HS-27A (cell line): ENCODE measurements around the gene TCN1.
"Not testable (repeated sequence)": the region's sequence is repeated elsewhere in the genome, so short reads cannot be mapped to it uniquely, and the experiment has no call there.

Source experiments
- DNase-seq: peaks from one replicate; pipeline ENCODE4 v3.0.0-alpha.2; 2012; ENCODE audit warnings: low read depth, missing footprints

TCN1 gene, protein sequence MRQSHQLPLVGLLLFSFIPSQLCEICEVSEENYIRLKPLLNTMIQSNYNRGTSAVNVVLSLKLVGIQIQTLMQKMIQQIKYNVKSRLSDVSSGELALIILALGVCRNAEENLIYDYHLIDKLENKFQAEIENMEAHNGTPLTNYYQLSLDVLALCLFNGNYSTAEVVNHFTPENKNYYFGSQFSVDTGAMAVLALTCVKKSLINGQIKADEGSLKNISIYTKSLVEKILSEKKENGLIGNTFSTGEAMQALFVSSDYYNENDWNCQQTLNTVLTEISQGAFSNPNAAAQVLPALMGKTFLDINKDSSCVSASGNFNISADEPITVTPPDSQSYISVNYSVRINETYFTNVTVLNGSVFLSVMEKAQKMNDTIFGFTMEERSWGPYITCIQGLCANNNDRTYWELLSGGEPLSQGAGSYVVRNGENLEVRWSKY

GRCh38 chr11:59866397-59866796 is at the start of gene TCN1:
TCN1 (minus strand) TSS chr11:59866487; CDS start chr11:59866470, 17 bp downstream.
- no peak for DNase-seq

DNA sequence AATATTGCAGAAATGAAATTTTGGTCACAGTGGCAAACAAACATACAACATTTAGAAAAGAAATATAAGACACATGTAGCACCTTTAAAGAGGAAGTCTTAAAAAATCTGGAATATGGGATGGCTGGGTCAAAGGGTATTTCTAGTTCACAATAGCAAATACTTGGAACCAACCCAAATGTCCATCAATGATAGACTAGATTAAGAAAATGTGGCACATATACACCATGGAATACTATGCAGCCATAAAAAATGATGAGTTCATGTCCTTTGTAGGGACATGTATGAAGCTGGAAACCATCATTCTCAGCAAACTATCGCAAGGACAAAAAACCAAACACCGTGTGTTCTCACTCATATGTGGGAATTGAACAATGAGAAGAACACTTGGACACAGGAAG is 37.3 kb upstream of the TCN1 start:
- DNase-seq = not testable (repeated sequence)

DNA sequence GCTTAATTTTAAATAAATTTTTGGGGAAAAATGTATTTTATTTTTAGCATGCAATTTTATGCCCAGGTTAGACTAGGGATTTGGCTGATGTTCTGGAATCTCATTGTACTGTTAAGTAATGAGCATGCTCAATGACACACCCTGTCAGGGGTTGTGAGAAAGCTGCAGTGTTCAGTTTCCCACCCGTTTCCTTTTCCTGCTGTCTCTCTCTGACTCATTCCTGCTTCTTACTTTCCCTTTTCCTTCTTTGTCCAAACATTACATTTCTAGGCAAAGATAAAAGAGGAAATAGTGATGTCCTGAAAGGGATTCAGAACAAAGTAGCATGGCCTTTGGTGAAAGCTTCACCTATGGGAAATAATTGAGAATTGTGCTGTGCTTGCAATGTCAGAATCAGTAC is 35.0 kb upstream of the TCN1 start:
- no peak for DNase-seq

GRCh38 chr11:59900366-59901126 is 34.3 kb upstream of the TCN1 start:
- DNase-seq = no peak

DNA sequence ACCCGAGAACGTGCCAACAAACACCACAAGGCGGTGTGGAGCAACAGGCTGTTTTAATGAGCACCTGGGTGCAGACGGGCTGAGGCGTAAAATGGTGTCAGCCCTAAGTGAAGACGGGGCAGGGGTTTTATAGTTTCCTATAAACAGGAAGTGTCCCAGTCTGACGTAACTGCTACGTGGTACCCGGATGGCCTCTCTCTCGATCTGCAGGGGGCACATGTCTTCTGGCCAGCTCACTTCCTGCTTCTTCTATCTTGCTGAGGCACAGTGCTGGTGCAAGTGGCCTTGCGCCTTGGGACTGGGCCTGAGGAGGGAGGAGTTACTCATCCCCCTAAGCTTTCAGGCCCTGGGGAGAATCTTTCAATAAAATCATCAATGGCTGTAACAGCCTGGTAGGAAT is 33.2 kb upstream of the TCN1 start:
- DNase-seq = no peak

- DNase-seq = no peak
Observed at GRCh38 chr11:59898650-59899049, 32.4 kb upstream of the TCN1 start.

DNA sequence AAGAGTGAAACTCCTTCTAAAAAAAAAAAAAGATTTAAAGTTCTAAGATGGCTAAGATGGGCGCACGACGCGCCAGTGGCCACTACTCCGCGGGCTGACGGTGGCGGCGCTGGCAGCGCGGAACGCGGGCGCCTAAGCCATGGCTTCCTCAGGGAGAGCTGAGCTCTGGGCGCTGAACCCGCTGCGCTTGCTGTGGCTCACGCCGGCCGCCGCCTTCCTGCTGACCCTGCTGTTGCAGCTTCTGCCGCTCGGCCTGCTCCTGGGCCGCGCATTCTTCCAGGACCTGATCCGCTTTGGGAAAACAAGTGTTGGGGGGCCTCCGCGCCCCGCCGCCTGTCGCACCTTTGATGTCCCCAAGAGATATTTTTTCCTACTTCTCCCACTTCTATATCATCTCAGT is 31.8 kb upstream of the TCN1 start:
- DNase-seq = no peak

GRCh38 chr11:59894616-59895015 is 28.3 kb upstream of the TCN1 start:
- no peak for DNase-seq

GRCh38 chr11:59891781-59892181 is 25.5 kb upstream of the TCN1 start:
- no peak for DNase-seq

GRCh38 chr11:59887156-59887555 is 20.9 kb upstream of the TCN1 start:
- not testable (repeated sequence) for DNase-seq

DNA sequence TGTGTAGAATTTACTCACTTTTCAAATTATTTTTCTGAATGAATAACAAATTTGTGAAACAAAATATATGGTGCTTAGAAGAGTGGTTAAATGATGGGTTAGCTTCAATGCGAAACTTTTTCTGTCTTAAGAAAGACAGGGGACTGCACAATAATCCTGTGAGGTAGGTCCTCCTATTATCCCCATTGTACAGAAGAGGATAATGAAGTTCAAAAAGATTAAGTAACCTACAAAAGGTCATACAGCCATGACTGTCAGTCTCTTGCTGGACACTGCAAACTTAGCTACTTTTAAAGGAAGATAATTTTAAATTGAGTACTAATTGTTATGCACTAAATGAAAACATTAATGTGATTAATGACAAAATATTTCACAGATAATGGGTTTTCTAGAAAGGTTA is 17.3 kb upstream of the TCN1 start:
- DNase-seq = no peak

DNA sequence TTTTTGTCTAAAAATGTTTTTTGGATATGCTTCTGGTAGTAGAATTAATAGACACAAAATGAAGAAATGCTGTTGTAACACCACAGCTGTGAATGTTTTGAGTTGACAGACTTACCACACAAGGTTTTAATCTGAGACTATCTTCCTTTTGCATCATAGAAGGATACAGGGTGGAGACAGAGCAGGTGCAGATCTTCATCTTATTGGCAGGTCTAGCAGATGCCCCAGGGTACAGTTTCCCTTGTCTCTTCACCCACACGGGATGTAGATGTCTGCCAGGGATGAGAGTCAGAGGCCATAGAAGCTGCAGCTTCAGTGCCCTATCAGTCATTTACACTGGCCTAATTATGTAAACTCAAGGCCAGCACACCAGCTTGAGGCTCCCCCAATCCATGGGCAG is 13.3 kb upstream of the TCN1 start:
- no peak for DNase-seq

GRCh38 chr11:59878575-59878974 is 12.3 kb upstream of the TCN1 start, which contains the start of gene OOSP3:
OOSP3 (plus strand) TSS chr11:59878782; CDS start chr11:59878809, 27 bp downstream.
- no peak for DNase-seq

- no peak for DNase-seq
Observed at GRCh38 chr11:59877784-59878183, 11.5 kb upstream of the TCN1 start.

GRCh38 chr11:59877325-59877724 is 11.0 kb upstream of the TCN1 start:
- DNase-seq = no peak

DNA sequence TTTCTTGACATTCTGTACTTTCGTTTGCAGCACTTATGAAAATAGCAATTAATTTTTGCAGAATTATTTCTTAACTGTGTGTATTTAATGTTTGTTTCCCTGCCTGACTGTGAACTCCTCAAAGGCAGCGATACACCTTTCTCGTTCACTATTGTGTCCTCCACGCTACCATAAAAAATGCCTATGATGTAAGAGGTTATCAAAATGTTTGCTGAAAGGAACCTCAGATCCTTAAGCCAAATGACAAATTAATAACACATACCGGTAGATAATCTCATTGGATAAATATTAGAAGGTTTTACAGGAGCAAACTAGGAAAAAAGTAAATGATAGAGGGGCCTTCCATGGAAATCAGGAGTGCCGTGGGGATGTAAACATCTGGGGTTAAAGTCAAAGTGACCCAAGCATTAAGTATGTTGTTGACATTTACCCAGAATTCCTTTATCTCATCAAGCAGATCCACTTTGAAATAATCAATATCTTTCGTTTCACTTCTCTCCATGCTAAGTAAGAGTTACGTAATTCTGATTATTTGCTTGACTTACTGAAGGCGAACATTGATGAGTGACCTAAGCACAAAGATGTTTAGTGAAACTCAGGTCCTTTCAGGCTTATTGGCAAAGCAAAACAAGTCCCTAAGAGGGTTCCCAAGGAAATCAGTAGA is 9.7 kb upstream of the TCN1 start:
- DNase-seq = no peak

DNA sequence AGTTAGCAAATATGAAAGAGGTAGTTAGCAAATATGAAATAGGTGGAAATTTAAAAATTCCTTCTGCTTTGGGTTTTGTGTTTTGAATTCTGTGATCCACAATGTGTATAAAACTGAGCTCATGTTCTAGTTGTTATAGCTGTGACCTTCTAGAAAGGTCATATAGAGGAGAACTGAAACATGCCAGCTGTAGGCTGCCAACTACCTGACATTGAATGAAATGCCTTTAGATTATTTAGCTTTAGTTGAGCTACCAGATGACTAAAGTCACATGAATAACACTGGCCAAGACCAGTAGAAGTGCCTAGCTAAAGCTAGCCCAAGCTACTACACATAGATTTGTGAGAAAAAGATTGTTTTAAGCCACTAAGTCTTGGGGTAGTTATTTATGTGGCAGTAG is 5.8 kb upstream of the TCN1 start:
- DNase-seq = no peak

- DNase-seq = no peak
Observed at GRCh38 chr11:59867946-59868345, 1.7 kb upstream of the TCN1 start.

GRCh38 chr11:59866836-59867235 is 549 bp upstream of the TCN1 start:
- DNase-seq = no peak

GRCh38 chr11:59865031-59865430 is 1.3 kb downstream of the TCN1 start:
- DNase-seq = no peak

DNA sequence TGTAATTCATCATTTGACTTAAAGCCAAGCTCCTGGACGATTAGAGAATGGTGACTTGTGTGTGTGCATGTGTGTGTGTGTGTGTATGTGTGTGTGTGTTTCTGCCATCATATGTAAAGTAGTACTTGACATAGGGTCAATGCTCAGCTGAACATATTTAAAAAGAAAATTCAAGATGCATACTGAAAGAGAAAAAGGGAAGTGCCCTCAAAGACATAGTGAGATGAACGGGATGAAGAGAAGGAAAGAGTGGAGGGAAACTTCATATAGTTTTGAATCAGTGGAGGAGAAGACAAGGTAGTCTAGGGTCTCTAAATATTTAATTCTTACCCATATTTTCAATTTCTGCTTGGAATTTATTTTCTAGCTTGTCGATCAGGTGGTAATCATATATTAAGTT is 4.0 kb downstream of the TCN1 start:
- no peak for DNase-seq

GRCh38 chr11:59859673-59860072 is 6.6 kb downstream of the TCN1 start:
- DNase-seq = no peak
